SK-N-SH (cell line): ENCODE data around the gene COL23A1. TPM values are rescaled to one million over a fixed set of nuclear protein-coding genes. Genes with fewer than 3 reads are reported as not detected.

Experiments used
- CTCF ChIA-PET: fragments of 300-600, 350-600 bp; formaldehyde crosslinking; extraction: SDS; loops from one replicate; lab custom pipeline; 2021; lab: Yijun Ruan, JAX
- POLR2A ChIA-PET: fragments of 350-600 bp; sonication (Branson Sonifier 250); formaldehyde crosslinking; extraction: SDS; loops from one replicate; lab custom pipeline; 2020; ENCODE audit warnings: antibody characterized with exemption, inconsistent platforms; lab: Yijun Ruan, JAX
- DNase-seq: peaks from one replicate; pipeline ENCODE4 v3.0.0; 2012
- H2AFZ ChIP-seq: fragments of 200-600 bp; sonication (generic); 2 replicates; pipeline ENCODE4 v1.8.1; 2016; ENCODE audit warnings: antibody characterized with exemption, mild to moderate bottlenecking, low read depth
- H3F3A ChIP-seq: fragments of 200-600 bp; sonication (generic); replicated peaks from 2 replicates; pipeline ENCODE3; 2016; ENCODE audit warnings: antibody characterized with exemption, mild to moderate bottlenecking; ENCODE audit not compliant: insufficient read depth
- H3K27ac ChIP-seq, 2 experiments: fragments of 200-500 bp in 1 of 2; fragments of 200-600 bp in 1 of 2; sonication (Bioruptor generic) in 1 of 2; sonication (generic), shearing (Covaris generic) in 1 of 2; 2 replicates each; pipeline versions ENCODE4 v1.5.1 to v1.6.1; 2014 to 2016; ENCODE audit warnings: low read depth in 2 of 2, inconsistent platforms in 1 of 2, low read length in 1 of 2, mild to moderate bottlenecking in 1 of 2, mixed read lengths in 1 of 2
- H3K27me3 ChIP-seq: fragments of 200-600 bp; sonication (generic), shearing (Covaris generic); 2 replicates; pipeline ENCODE4 v1.6.1; 2016; ENCODE audit warnings: mixed run types; ENCODE audit not compliant: insufficient read depth
- H3K36me3 ChIP-seq, 2 experiments: fragments of 200-500 bp in 1 of 2; fragments of 200-600 bp in 1 of 2; sonication (Bioruptor generic) in 1 of 2; sonication (generic) in 1 of 2; replicated peaks in 1 of 2; 2 replicates each; pipeline versions ENCODE3 to v1.5.1; 2014 to 2016; ENCODE audit warnings: low read length in 1 of 2, mild to moderate bottlenecking in 1 of 2; ENCODE audit not compliant: insufficient read depth in 2 of 2, control insufficient read depth in 1 of 2
- H3K4me1 ChIP-seq, 2 experiments: fragments of 200-500 bp in 1 of 2; fragments of 200-600 bp in 1 of 2; sonication (Bioruptor generic) in 1 of 2; sonication (generic), shearing (Covaris generic) in 1 of 2; 2 replicates each; pipeline versions ENCODE4 v1.5.1 to v1.6.1; 2014 to 2016; ENCODE audit warnings: low read depth in 1 of 2, low read length in 1 of 2, mixed run types in 1 of 2; ENCODE audit not compliant: insufficient read depth in 2 of 2, control insufficient read depth in 1 of 2
- H3K4me2 ChIP-seq: fragments of 200-600 bp; sonication (generic), shearing (Covaris generic); 2 replicates; pipeline ENCODE4 v1.6.1; 2017; ENCODE audit warnings: mixed run types
- H3K4me3 ChIP-seq, 2 experiments: fragments of 200-500 bp in 1 of 2; fragments of 200-600 bp in 1 of 2; sonication (Bioruptor generic) in 1 of 2; sonication (generic), shearing (Covaris generic) in 1 of 2; 2 replicates each; pipeline versions ENCODE4 v1.5.1 to v1.8.1; 2014 to 2016; ENCODE audit warnings: low read depth in 2 of 2, inconsistent platforms in 1 of 2, low read length in 1 of 2, mild to moderate bottlenecking in 1 of 2, mixed read lengths in 1 of 2, moderate library complexity in 1 of 2
- H3K79me2 ChIP-seq: fragments of 200-600 bp; sonication (generic); 2 replicates; pipeline ENCODE4 v1.8.1; 2017; ENCODE audit warnings: mild to moderate bottlenecking; ENCODE audit not compliant: insufficient read depth
- H3K9ac ChIP-seq: fragments of 200-600 bp; sonication (generic); 2 replicates; pipeline ENCODE4 v1.6.1; 2017; ENCODE audit warnings: mixed run types
- H3K9me2 ChIP-seq: fragments of 200-600 bp; sonication (generic); 2 replicates; pipeline ENCODE4 v1.6.1; 2017; ENCODE audit warnings: mixed run types
- H3K9me3 ChIP-seq: fragments of 200-600 bp; sonication (generic); 2 replicates; pipeline ENCODE4 v1.6.1; 2017; ENCODE audit warnings: mixed run types, mild to moderate bottlenecking, moderate library complexity
- H4K20me1 ChIP-seq: fragments of 200-600 bp; sonication (generic); 2 replicates; pipeline ENCODE4 v1.6.1; 2017; ENCODE audit warnings: mild to moderate bottlenecking, mixed run types; ENCODE audit not compliant: insufficient read depth
- ELF1 ChIP-seq: IDR thresholded peaks from 2 replicates; pipeline ENCODE4 v1.4.0; 2012
- EP300 ChIP-seq, 2 experiments: IDR thresholded peaks; 2 replicates each; pipeline versions ENCODE4 v1.4.0 to v1.6.1; 2012; ENCODE audit warnings: borderline replicate concordance in 1 of 2, low read depth in 1 of 2, low read length in 1 of 2
- FOXM1 ChIP-seq: IDR thresholded peaks from 2 replicates; pipeline ENCODE4 v1.4.0; 2012; ENCODE audit warnings: low read depth, mild to moderate bottlenecking
- GABPA ChIP-seq: IDR thresholded peaks from 2 replicates; pipeline ENCODE4 v1.4.0; 2012; ENCODE audit warnings: low read depth, mild to moderate bottlenecking
- MEF2A ChIP-seq: IDR thresholded peaks from 2 replicates; pipeline ENCODE4 v1.4.0; 2012; ENCODE audit warnings: low read depth, borderline replicate concordance
- NFIC ChIP-seq: IDR thresholded peaks from 2 replicates; pipeline ENCODE4 v1.4.0; 2012; ENCODE audit warnings: borderline replicate concordance
- POLR2AphosphoS5 ChIP-seq: IDR thresholded peaks from 2 replicates; pipeline ENCODE4 v1.6.1; 2012; ENCODE audit warnings: low read depth, low read length
- SMC3 ChIP-seq: IDR thresholded peaks from 2 replicates; pipeline ENCODE4 v1.6.1; 2012; ENCODE audit warnings: low read depth, low read length, improper control_type of control experiment
- TAF1 ChIP-seq: IDR thresholded peaks from 2 replicates; pipeline ENCODE4 v1.6.1; 2012; ENCODE audit warnings: low read depth, mild to moderate bottlenecking, low read length, moderate library complexity, borderline replicate concordance
- TCF12 ChIP-seq: IDR thresholded peaks from 2 replicates; pipeline ENCODE4 v1.4.0; 2012
- YY1 ChIP-seq: IDR thresholded peaks from 2 replicates; pipeline ENCODE4 v1.4.0; 2012; ENCODE audit warnings: low read depth, mild to moderate bottlenecking
- WGBS: methylation state at CpG from one replicate; pipeline ENCODE4 v1.1.6; 2017; ENCODE audit warnings: low lambda C conversion rate; 5-methylcytosine and 5-hydroxymethylcytosine counted together
- polyA plus RNA-seq, 3 experiments: library from polyadenylated mRNA; depleted of rRNA; stranded (reverse); fragments of >200 nt; gene quantifications; 2 replicates each; pipeline ENCODE4 v1.2.3, GENCODE V29; 2012
- TF ChIP-seq, protein P1 (sequence below): IDR thresholded peaks from 2 replicates; pipeline ENCODE4 v1.4.0; 2012; ENCODE audit warnings: low read depth
- TF ChIP-seq, protein P2 (sequence below): fragments of 150-350 bp; IDR thresholded peaks from 2 replicates; pipeline ENCODE4 v1.6.1; 2016; ENCODE audit warnings: mild to moderate bottlenecking, low read depth, low read length
- TF ChIP-seq, protein P3 (sequence below): fragments of 150-350 bp; IDR thresholded peaks from 2 replicates; pipeline ENCODE4 v1.6.1; 2017; ENCODE audit warnings: antibody characterized with exemption, low read length, low read depth, borderline replicate concordance
- TF ChIP-seq, protein P4 (sequence below): IDR thresholded peaks from 2 replicates; pipeline ENCODE4 v1.4.0; 2012; ENCODE audit warnings: low read depth, borderline replicate concordance
- TF ChIP-seq, protein P5 (sequence below): IDR thresholded peaks from 2 replicates; pipeline ENCODE4 v1.6.1; 2012; ENCODE audit warnings: mild to moderate bottlenecking, low read depth, low read length, moderate library complexity

Gene COL23A1
- polyA plus RNA-seq, 1 of the 3 experiments (the other 2 are of a cell fraction): 0.10 TPM

DNA sequence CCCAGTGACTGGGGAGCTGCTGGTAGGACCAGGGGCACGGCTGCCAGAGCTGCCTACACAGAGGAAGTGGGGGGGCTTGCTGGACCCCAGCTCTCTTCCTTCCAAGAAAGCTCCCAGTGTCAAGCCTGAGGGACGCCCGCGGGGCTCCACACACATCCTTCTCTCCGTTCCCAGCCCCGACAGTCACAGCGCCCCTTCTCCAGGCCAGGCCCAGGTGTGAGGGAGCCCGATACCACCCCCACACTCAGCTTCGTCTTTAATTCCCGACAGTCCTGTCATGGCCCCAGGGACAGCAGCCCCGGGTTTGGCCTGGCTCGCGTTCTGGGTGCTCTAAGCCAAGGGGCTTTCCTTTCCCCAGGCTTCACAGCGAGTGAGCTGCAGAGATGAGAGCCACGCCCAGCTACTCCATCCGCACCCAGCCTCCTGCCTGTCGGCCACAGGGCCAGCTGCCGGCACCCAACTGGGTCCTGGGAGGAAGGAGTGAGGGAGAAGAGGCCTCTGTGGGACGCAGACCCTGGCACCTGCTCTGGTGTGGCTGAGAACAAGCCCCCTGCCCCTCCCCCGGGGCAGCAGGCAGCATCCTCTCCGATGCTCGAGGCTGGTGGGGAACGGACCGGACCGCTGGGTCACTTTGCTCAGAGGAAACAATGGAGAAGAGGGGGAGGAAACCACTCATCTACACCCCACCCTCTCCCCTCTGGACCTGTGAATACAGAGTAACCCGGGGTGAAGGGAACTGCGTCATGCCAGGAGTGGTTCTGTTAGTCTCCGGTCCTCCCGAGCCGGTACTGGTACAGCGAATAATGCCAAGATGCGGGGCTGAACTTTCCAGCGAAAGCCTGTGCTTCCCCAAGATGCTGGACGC, 303.7 kb downstream of the COL23A1 start:
- WGBS: 55% methylated on average over 24 of the region's 34 CpGs
- H3K9me2 ChIP-seq: no peaks in the 10 kb centered on the region
- ChIA-PET POLR2A (no interaction called here), CTCF (interaction anchor here (0.6 to 13.7 kb wide), 7 partner anchors 53 to 305 kb away, joined by 3 to 265 read pairs (median 5); partner anchors contain the start of gene COL23A1)
- no peak overlapping the region for H2AFZ ChIP-seq
- H3K4me2 ChIP-seq: no peak overlapping the region
- no peak for TF ChIP-seq EP300 (IDR thresholded peaks at IDR 0.05; ENCODE audit: borderline replicate concordance in 1 of 2, low read depth in 1 of 2, low read length in 1 of 2)
- no peak for TF ChIP-seq TAF1
- TF ChIP-seq, protein P1, sequence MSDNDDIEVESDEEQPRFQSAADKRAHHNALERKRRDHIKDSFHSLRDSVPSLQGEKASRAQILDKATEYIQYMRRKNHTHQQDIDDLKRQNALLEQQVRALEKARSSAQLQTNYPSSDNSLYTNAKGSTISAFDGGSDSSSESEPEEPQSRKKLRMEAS: no peak
- no peak for TF ChIP-seq YY1
- TF ChIP-seq, protein P2, sequence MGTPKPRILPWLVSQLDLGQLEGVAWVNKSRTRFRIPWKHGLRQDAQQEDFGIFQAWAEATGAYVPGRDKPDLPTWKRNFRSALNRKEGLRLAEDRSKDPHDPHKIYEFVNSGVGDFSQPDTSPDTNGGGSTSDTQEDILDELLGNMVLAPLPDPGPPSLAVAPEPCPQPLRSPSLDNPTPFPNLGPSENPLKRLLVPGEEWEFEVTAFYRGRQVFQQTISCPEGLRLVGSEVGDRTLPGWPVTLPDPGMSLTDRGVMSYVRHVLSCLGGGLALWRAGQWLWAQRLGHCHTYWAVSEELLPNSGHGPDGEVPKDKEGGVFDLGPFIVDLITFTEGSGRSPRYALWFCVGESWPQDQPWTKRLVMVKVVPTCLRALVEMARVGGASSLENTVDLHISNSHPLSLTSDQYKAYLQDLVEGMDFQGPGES: no peak
- TF ChIP-seq, protein P3, sequence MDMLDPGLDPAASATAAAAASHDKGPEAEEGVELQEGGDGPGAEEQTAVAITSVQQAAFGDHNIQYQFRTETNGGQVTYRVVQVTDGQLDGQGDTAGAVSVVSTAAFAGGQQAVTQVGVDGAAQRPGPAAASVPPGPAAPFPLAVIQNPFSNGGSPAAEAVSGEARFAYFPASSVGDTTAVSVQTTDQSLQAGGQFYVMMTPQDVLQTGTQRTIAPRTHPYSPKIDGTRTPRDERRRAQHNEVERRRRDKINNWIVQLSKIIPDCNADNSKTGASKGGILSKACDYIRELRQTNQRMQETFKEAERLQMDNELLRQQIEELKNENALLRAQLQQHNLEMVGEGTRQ: no peak
- no peak for TF ChIP-seq ELF1
- no peak for TF ChIP-seq FOXM1
- TF ChIP-seq MEF2A: no peak
- TF ChIP-seq, protein P4, sequence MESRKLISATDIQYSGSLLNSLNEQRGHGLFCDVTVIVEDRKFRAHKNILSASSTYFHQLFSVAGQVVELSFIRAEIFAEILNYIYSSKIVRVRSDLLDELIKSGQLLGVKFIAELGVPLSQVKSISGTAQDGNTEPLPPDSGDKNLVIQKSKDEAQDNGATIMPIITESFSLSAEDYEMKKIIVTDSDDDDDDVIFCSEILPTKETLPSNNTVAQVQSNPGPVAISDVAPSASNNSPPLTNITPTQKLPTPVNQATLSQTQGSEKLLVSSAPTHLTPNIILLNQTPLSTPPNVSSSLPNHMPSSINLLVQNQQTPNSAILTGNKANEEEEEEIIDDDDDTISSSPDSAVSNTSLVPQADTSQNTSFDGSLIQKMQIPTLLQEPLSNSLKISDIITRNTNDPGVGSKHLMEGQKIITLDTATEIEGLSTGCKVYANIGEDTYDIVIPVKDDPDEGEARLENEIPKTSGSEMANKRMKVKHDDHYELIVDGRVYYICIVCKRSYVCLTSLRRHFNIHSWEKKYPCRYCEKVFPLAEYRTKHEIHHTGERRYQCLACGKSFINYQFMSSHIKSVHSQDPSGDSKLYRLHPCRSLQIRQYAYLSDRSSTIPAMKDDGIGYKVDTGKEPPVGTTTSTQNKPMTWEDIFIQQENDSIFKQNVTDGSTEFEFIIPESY: no peak
- TF ChIP-seq SMC3: no peak
- no peak for TF ChIP-seq NFIC
- TF ChIP-seq POLR2AphosphoS5: no peak
- TF ChIP-seq, protein P5, sequence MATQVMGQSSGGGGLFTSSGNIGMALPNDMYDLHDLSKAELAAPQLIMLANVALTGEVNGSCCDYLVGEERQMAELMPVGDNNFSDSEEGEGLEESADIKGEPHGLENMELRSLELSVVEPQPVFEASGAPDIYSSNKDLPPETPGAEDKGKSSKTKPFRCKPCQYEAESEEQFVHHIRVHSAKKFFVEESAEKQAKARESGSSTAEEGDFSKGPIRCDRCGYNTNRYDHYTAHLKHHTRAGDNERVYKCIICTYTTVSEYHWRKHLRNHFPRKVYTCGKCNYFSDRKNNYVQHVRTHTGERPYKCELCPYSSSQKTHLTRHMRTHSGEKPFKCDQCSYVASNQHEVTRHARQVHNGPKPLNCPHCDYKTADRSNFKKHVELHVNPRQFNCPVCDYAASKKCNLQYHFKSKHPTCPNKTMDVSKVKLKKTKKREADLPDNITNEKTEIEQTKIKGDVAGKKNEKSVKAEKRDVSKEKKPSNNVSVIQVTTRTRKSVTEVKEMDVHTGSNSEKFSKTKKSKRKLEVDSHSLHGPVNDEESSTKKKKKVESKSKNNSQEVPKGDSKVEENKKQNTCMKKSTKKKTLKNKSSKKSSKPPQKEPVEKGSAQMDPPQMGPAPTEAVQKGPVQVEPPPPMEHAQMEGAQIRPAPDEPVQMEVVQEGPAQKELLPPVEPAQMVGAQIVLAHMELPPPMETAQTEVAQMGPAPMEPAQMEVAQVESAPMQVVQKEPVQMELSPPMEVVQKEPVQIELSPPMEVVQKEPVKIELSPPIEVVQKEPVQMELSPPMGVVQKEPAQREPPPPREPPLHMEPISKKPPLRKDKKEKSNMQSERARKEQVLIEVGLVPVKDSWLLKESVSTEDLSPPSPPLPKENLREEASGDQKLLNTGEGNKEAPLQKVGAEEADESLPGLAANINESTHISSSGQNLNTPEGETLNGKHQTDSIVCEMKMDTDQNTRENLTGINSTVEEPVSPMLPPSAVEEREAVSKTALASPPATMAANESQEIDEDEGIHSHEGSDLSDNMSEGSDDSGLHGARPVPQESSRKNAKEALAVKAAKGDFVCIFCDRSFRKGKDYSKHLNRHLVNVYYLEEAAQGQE: no peak
- no peak for TF ChIP-seq GABPA
- TF ChIP-seq TCF12: no peak
- H3K36me3 ChIP-seq: no peaks in the 10 kb centered on the region
- H3K4me3 ChIP-seq: no peak overlapping the region
- DNase-seq: no peak
- no peaks in the 10 kb centered on the region for H3K79me2 ChIP-seq
- no peaks in the 10 kb centered on the region for H4K20me1 ChIP-seq
- peaks cover 0 to 45% of the 10 kb centered on the region in 2 experiments; a peak in 2 of 4 replicates for H3K4me1 ChIP-seq
- peak overlapping the region in 1 of 2 experiments; percentile 83; a peak in 1 of 4 replicates for H3K27ac ChIP-seq
- H3K9me3 ChIP-seq: peaks cover 5% of the 10 kb centered on the region; the same call in 1 of the 2 replicates
- no peaks in the 10 kb centered on the region for H3F3A ChIP-seq
- no peaks in the 10 kb centered on the region for H3K27me3 ChIP-seq
- no peak overlapping the region for H3K9ac ChIP-seq
